ENCODE measurements around the gene MYPN. TPM values are rescaled to one million over a fixed set of nuclear protein-coding genes. Genes with fewer than 3 reads are reported as not detected.

MYPN gene
- total RNA-seq, 1 donor: 1.8 TPM

- no peak overlapping the region for H3K4me2 ChIP-seq (ENCODE audit: insufficient read depth, low read length)
- H2AFZ ChIP-seq (ENCODE audit: low read length): no peak overlapping the region
- H3K36me3 ChIP-seq (ENCODE audit: insufficient read depth, low read length): peaks cover 18% of the 10 kb centered on the region
These were observed 75.3 kb downstream of the MYPN start for GRCh38 chr10:68184546-68184945.

GRCh38 chr10:68185085-68185484 lies 75.8 kb downstream of the MYPN start:
- H3K9me3 ChIP-seq (ENCODE audit: low read depth, low read length): no peaks in the 10 kb centered on the region
- H4K20me1 ChIP-seq (ENCODE audit: insufficient read depth, low read length): no peaks in the 10 kb centered on the region
- H3K36me3 ChIP-seq (ENCODE audit: insufficient read depth, low read length): peaks cover 16% of the 10 kb centered on the region
- no peak overlapping the region for H2AFZ ChIP-seq (ENCODE audit: low read length)
- H3K27me3 ChIP-seq (ENCODE audit: insufficient read depth, low read length): no peaks in the 10 kb centered on the region
- peaks cover 4% of the 10 kb centered on the region for H3K79me2 ChIP-seq (ENCODE audit: insufficient read depth, low read length)
- no peak overlapping the region for H3K4me3 ChIP-seq (ENCODE audit: insufficient read depth, low read length)
- H3K27ac ChIP-seq (ENCODE audit: low read depth, low read length): no peak overlapping the region
- H3K4me2 ChIP-seq (ENCODE audit: insufficient read depth, low read length): no peak overlapping the region
- no peak for TF ChIP-seq CTCF (IDR thresholded peaks at IDR 0.05; ENCODE audit: extremely low read depth, low read depth, low read length)
- no peaks in the 10 kb centered on the region for H3K4me1 ChIP-seq (ENCODE audit: insufficient read depth, low read length)
- DNase-seq (ENCODE audit: insufficient read length, low spot score, missing footprints): no peak

More at GRCh38 chr10:68184546-68184945, 75.3 kb downstream of the MYPN start:
- Histone ChIP-seq H4K20me1 (ENCODE audit: insufficient read depth, low read length) (no peaks in the 10 kb centered on the region), H3K79me2 (ENCODE audit: insufficient read depth, low read length) (peaks cover 3% of the 10 kb centered on the region), H3K9me3 (ENCODE audit: low read depth, low read length) (no peaks in the 10 kb centered on the region), H3K4me1 (ENCODE audit: insufficient read depth, low read length) (no peaks in the 10 kb centered on the region), H3K27me3 (ENCODE audit: insufficient read depth, low read length) (no peaks in the 10 kb centered on the region), H3K27ac (ENCODE audit: low read depth, low read length) (no peak overlapping the region), H3K4me3 (ENCODE audit: insufficient read depth, low read length) (no peak overlapping the region)
- DNase-seq (ENCODE audit: insufficient read length, low spot score, missing footprints): peak; percentile 19
- TF ChIP-seq CTCF (IDR thresholded peaks at IDR 0.05; ENCODE audit: extremely low read depth, low read depth, low read length): no peak

- Histone ChIP-seq H2AFZ (ENCODE audit: low read length) (no peak overlapping the region), H3K27ac (ENCODE audit: low read depth, low read length) (no peak overlapping the region), H3K36me3 (ENCODE audit: insufficient read depth, low read length) (peaks cover 14% of the 10 kb centered on the region), H3K9me3 (ENCODE audit: low read depth, low read length) (no peaks in the 10 kb centered on the region), H3K79me2 (ENCODE audit: insufficient read depth, low read length) (peaks cover 16% of the 10 kb centered on the region), H3K27me3 (ENCODE audit: insufficient read depth, low read length) (no peaks in the 10 kb centered on the region), H3K4me3 (ENCODE audit: insufficient read depth, low read length) (no peak overlapping the region), H3K4me1 (ENCODE audit: insufficient read depth, low read length) (peaks cover 5% of the 10 kb centered on the region), H3K4me2 (ENCODE audit: insufficient read depth, low read length) (no peak overlapping the region), H4K20me1 (ENCODE audit: insufficient read depth, low read length) (no peaks in the 10 kb centered on the region)
- DNase-seq (ENCODE audit: insufficient read length, low spot score, missing footprints): no peak
- no peak for TF ChIP-seq CTCF (IDR thresholded peaks at IDR 0.05; ENCODE audit: extremely low read depth, low read depth, low read length)
These were observed 79.5 kb downstream of the MYPN start for GRCh38 chr10:68188835-68189234.

GRCh38 chr10:68192113-68192512 lies 82.8 kb downstream of the MYPN start:
- Histone ChIP-seq H4K20me1 (ENCODE audit: insufficient read depth, low read length) (no peaks in the 10 kb centered on the region), H3K4me3 (ENCODE audit: insufficient read depth, low read length) (no peak overlapping the region), H3K9me3 (ENCODE audit: low read depth, low read length) (no peaks in the 10 kb centered on the region), H3K27ac (ENCODE audit: low read depth, low read length) (peak overlapping the region; percentile 15), H2AFZ (ENCODE audit: low read length) (no peak overlapping the region), H3K27me3 (ENCODE audit: insufficient read depth, low read length) (no peaks in the 10 kb centered on the region), H3K4me1 (ENCODE audit: insufficient read depth, low read length) (peaks cover 5% of the 10 kb centered on the region), H3K36me3 (ENCODE audit: insufficient read depth, low read length) (peaks cover 45% of the 10 kb centered on the region), H3K4me2 (ENCODE audit: insufficient read depth, low read length) (no peak overlapping the region), H3K79me2 (ENCODE audit: insufficient read depth, low read length) (peaks cover 16% of the 10 kb centered on the region)
- DNase-seq (ENCODE audit: insufficient read length, low spot score, missing footprints): no peak
- no peak for TF ChIP-seq CTCF (IDR thresholded peaks at IDR 0.05; ENCODE audit: extremely low read depth, low read depth, low read length)
